HCEC 1CT (cell line): ENCODE data around the gene EBF3.

Experiments used
- DNase-seq: peaks from one replicate; pipeline ENCODE4 v3.0.0-alpha.2; 2017

EBF3 gene

GRCh38 chr10:129971381-129972144 lies 7.5 kb upstream of the EBF3 start:
- no peak for DNase-seq

DNA sequence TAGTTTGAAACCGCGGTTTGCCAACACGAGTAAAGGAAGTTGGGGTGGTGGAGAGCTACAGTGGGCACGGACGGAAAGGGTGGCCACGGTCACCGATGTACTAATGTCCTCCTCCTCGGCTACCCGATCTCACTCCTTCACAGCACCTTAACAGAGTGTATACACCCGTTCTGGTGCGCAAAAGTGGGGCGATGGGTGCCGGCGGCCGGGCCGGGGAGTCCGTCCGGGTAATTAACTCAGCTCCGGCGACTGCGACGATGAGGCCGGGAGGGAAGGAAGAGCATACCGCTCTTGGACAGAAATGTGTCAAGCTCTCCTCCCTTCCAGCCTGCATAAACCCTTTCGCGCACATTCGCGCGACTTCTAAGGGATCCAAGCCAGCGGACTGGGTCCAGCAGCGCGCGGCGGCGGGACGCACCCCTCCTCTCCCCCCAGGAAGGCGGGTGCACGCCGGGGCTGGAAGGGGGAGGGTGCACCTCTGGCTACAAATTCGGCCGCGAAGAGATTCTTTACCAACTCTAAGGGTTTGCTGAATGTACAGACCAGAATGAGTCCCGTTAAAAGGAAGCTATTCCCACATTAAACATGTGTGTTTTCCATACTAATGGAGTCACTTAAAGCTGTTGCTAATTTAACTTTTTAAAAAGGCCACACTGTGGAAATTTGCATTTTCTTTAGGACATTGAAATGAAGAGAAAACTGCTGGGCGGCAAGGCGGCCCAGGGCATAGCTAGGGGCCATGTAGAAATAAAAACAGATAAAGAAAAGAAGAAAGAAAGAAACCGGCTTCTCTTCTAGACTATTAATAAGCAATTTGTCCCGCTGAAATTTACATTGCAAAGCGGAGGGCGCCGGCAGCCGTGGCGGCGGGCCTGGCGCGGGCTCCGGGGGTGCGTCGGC lies 6.6 kb upstream of the EBF3 start:
- no peak for DNase-seq

DNA sequence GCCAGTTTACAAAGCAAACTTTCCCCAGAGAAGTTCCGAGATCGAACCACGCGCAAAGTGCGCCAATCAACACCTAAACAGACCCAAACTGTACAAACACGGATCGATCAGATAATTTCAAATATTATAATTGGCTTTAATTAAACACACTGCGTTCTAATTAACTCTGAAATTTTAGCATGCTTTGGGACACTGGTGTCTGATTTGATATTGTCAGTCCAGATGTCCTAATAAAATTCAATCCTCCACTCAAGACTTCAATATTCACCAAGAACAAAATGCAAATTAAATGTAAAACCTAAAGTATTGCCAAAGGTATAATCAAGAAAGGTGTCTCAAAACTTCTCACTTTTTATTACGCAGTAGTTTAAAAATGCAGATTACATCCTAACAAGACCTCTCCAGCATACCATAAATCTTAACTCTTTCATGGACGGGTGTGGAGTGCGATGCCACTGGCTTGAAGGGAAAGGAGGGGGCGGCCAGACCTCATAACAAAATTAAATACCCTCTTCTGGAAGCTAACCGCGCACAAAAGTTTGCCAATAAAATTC lies 5.9 kb upstream of the EBF3 start:
- no peak for DNase-seq

DNA sequence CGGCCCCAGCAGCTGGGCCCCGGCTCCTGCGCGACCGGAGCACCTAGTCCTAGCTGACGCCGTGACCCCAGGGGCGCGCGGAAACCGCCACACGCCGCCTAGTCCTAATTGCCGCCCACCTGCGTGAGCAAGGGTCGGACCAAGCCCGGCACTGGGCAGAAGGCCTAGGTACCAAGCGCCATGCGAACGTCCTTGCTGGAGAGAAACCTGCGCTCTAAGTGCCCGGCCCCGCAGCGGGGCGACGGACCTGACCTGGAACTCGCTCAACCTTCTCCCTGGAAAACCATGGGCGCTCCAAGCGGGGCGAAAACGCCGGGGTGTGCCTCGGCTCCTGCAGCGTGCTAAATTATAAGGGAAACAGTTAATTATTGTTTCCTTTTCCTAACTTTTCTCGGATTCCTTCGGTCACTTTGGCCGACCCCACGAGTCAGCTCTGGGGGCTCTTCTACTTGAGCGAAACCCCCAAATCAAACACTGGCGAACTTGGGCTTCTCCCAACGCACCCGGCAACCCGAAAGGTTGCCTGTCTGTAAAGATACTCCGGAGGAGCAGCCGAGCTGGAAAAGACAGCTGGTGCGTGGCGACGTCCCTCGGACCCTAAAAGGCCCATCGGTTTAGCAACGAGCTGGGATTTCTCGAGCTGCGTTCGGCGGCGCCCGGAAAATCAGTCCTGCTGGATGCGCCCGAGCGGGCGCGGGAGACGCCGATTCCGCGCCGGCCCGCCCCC lies 5.3 kb upstream of the EBF3 start:
- DNase-seq: no peak

- DNase-seq: no peak
Observed at GRCh38 chr10:129968853-129969183, 4.7 kb upstream of the EBF3 start.

- no peak for DNase-seq
Observed at GRCh38 chr10:129968020-129968852, 4.2 kb upstream of the EBF3 start.

DNA sequence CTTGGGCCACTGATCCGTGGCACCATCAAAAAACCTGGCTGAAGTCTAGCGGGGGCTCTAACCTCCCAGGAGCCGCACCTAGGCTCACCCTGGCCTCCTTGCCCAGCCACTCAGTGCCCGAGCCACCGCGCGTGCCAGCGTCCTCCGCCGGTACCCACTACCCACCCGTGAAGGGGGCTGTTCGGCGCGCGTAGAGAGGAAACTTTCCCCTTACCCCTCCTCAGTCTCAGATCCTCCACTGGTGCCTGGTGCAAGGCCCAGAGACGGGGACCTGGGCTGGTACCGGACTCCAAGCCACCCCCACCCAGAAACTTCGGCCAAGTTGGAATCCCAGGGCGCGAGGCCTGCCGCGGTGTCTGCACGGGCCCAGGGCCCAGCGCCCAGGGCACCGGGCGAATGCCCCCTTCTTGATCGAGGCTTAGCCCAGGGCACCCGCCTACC lies 3.5 kb upstream of the EBF3 start:
- no peak for DNase-seq

- no peak for DNase-seq
Observed at GRCh38 chr10:129966889-129967578, 3.0 kb upstream of the EBF3 start.

- DNase-seq: no peak
Observed at GRCh38 chr10:129966370-129966888, 2.4 kb upstream of the EBF3 start.

GRCh38 chr10:129965959-129966358 lies 1.9 kb upstream of the EBF3 start:
- DNase-seq: no peak

DNA sequence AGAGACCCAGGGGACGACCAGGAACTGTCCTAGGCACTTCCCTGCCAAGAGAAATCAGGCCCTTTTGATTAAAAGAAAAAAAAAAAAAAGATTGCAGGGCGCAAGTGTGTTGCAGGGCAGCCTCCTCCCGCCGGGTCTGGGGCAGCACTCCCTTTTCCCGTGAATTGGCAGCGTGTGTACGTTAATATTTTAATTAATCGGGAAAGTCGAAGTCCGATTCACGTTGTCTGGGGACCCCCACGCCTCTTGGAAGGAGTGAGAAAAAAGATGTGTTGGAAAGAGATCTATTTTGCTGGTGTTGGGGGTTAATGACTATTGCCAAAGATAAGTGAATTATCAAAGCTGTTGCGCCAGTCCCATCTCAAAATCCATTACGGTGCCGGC lies 1.3 kb upstream of the EBF3 start:
- no peak for DNase-seq

- no peak for DNase-seq
Observed at GRCh38 chr10:129964611-129965424, 744 bp upstream of the EBF3 start.

DNA sequence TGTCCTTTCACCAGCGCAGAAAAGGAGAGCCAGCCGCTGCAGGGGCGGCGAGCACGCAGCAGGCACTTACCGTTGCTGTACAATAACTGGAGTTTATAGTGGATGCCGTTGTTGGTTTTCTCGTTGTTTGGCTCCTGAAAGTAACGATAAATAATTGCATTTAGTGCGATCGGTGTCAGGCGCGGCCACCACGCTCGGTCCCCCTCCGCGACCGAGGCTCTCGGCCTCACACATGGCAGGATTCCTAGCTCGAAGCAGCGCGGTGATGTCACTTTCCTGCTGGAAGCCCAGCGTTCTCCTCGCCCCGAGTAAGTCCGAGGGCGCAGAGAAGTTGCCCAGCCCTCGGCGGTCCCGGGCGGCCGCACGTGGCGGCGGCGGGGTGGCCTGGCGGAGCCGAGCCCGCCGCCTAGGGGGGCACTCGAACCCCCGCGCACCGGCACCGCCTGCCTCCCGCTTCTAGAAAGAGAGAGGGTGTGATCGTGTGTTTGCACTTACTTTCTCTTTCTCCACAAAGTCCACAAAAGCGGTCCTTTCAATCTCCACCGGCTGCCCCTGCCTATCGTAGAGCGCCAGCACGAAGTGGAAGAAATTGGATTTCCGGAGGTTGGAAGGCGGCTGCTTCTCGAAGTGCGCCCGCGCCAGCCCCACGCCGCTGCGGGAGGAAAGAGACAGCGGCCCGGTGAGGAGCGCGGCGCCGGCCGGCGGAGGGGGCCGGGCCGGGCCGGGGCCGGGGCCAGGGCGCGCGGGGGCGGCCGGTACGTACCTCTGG lies 1.0 kb downstream of the EBF3 start:
- no peak for DNase-seq

DNA sequence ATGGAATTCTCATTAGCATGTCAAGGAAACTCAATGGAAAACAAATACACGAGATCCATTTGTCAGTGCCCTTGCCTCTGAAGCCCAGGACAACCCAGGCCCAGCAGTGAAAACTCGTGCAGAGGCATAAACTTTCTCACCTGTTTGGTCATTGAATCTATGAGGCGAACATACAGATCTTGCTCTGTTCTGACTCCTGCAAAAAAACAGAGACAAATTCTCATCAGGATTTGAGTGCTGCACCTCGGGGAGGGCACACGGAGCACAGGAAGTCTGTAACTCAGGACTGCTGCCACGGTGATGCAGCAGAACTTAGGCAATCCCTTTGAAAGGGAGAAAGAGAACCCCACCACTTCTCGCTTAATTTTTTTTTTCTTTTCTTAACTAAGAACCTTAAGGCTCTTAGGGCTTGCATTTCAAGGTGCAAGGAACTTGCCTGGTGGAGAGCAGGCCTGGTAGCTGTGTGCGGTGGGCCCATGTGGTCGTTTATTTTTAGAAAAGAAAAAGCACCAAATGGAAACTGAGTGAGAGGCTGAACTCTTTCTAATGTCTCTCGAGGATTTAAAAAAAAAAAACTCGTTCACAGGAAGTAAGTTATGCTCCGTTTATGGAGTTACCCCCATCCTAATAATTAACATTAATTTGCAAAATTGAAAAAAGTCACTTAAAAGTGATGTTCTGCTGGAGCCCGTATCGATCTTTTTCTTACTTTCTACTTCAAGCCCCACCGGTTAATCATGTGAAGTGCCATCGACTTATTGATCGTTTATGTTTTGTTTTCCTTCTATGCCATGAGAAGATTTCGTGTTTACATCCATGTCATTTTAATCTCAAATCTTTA lies 1.8 kb downstream of the EBF3 start:
- no peak for DNase-seq

GRCh38 chr10:129961157-129961701 lies 2.8 kb downstream of the EBF3 start:
- no peak for DNase-seq

DNA sequence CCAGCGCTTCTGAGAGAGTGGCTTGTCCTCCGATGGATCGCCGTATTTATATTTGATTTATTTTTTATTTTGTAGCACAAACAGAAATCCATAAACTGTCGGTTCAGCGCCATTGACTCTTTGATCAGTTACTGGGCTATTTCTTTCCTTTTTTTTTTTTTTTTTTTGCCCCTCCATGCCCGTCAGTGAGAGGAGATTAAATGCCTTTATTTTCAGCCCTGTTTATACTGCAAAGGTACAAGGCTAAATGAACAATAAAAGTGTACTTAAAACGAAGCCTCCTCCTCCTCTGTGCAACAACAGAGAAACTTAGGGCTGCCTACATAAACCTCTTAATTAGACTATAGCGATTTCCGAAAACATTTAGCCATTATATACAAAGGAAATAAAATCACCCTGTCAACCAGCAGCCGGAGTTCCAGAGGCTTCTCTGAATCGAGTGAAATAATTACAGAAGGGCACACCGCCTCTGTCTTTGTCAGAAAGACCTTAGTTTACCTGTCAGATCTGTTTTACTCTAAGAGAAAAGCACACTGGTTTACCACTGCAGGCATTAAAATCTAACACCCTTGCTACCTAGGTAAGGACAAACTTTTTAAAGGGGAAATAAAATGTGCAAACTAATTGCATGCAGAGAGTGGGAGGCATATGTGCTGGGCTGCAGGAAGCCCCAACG lies 3.5 kb downstream of the EBF3 start:
- DNase-seq: no peak

- DNase-seq: no peak
Observed at GRCh38 chr10:129959544-129960480, 4.3 kb downstream of the EBF3 start.
